HepG2 (cell line): ENCODE data around the gene KLHL3. TPM values are rescaled to one million over a fixed set of nuclear protein-coding genes. Genes with fewer than 3 reads are reported as not detected.

Experiments
- ATF2 ChIP-seq: sonication (generic); formaldehyde crosslinking; IDR thresholded peaks from 2 replicates; pipeline ENCODE4 v1.4.0; 2020; ENCODE audit warnings: missing genetic modification reagents
- DMAP1 ChIP-seq: IDR thresholded peaks from 2 replicates; pipeline ENCODE4 v1.6.1; 2016
- GTF3A ChIP-seq: sonication (generic); formaldehyde crosslinking; conservative IDR thresholded peaks from 2 replicates; pipeline ENCODE4 v1.4.0; 2020; ENCODE audit warnings: mild to moderate bottlenecking, missing genetic modification reagents
- HMGXB4 ChIP-seq, 2 experiments: sonication (generic) in 1 of 2; formaldehyde crosslinking in 1 of 2; IDR thresholded peaks; 2 replicates each; pipeline versions ENCODE4 v1.4.0 to v1.6.1; 2018 to 2020; ENCODE audit warnings: missing genetic modification reagents in 2 of 2, borderline replicate concordance in 1 of 2, low read depth in 1 of 2, mild to moderate bottlenecking in 1 of 2, missing biosample characterization in 1 of 2
- ISX ChIP-seq: sonication (generic); formaldehyde crosslinking; conservative IDR thresholded peaks from 2 replicates; pipeline ENCODE4 v1.5.0; 2020; ENCODE audit warnings: missing genetic modification reagents
- KDM5A ChIP-seq: fragments of 200-600 bp; sonication (generic); IDR thresholded peaks from 2 replicates; pipeline ENCODE4 v1.7.0; 2018; ENCODE audit warnings: antibody characterized with exemption, mild to moderate bottlenecking, low read length, borderline replicate concordance
- MBD4 ChIP-seq: IDR thresholded peaks from 2 replicates; pipeline ENCODE4 v1.6.1; 2012; ENCODE audit warnings: low read length, inconsistent platforms, borderline replicate concordance
- MXD1 ChIP-seq: sonication (generic); formaldehyde crosslinking; IDR thresholded peaks from 2 replicates; pipeline ENCODE4 v1.4.0; 2020; ENCODE audit warnings: mild to moderate bottlenecking, missing genetic modification reagents
- NONO ChIP-seq, 2 experiments: fragments of 450-650 bp in 1 of 2; sonication (generic) in 1 of 2; formaldehyde crosslinking in 1 of 2; IDR thresholded peaks in 1 of 2; conservative IDR thresholded peaks in 1 of 2; 2 replicates each; pipeline versions ENCODE4 v1.6.1 to v1.8.0; 2017 to 2022; ENCODE audit warnings: mild to moderate bottlenecking in 1 of 2, missing genetic modification reagents in 1 of 2, moderate library complexity in 1 of 2
- RARG ChIP-seq: sonication (generic); formaldehyde crosslinking; IDR thresholded peaks from 2 replicates; pipeline ENCODE4 v1.4.0; 2020; ENCODE audit warnings: low read depth, mild to moderate bottlenecking, missing genetic modification reagents
- RXRB ChIP-seq: IDR thresholded peaks from 2 replicates; pipeline ENCODE4 v1.6.1; 2016; ENCODE audit warnings: borderline replicate concordance, missing genetic modification reagents, missing compliant biosample characterization
- SNAPC5 ChIP-seq: sonication (generic); formaldehyde crosslinking; IDR thresholded peaks from 2 replicates; pipeline ENCODE4 v1.8.1; 2023; ENCODE audit warnings: mild to moderate bottlenecking, missing genetic modification reagents, borderline replicate concordance
- THAP7 ChIP-seq: sonication (generic); formaldehyde crosslinking; IDR thresholded peaks from 2 replicates; pipeline ENCODE4 v1.8.1; 2023; ENCODE audit warnings: mild to moderate bottlenecking, missing genetic modification reagents
- TP53 ChIP-seq: sonication (generic); formaldehyde crosslinking; conservative IDR thresholded peaks from 2 replicates; pipeline ENCODE4 v1.4.0; 2020; ENCODE audit warnings: missing genetic modification reagents
- YEATS4 ChIP-seq: sonication (generic); formaldehyde crosslinking; IDR thresholded peaks from 2 replicates; pipeline ENCODE4 v1.4.0; 2020; ENCODE audit warnings: missing genetic modification reagents, borderline replicate concordance
- ZNF17 ChIP-seq: sonication (generic); formaldehyde crosslinking; IDR thresholded peaks from 2 replicates; pipeline ENCODE4 v1.5.0; 2020; ENCODE audit warnings: mild to moderate bottlenecking, missing genetic modification reagents
- ZNF232 ChIP-seq: sonication (generic); formaldehyde crosslinking; IDR thresholded peaks from 2 replicates; pipeline ENCODE4 v1.4.0; 2020; ENCODE audit warnings: missing genetic modification reagents, borderline replicate concordance
- ZNF276 ChIP-seq: sonication (generic); formaldehyde crosslinking; IDR thresholded peaks from 2 replicates; pipeline ENCODE4 v1.4.0; 2020; ENCODE audit warnings: mild to moderate bottlenecking, low read depth, missing genetic modification reagents
- ZNF33A ChIP-seq: sonication (generic); formaldehyde crosslinking; IDR thresholded peaks from 2 replicates; pipeline ENCODE4 v1.5.1; 2020; ENCODE audit warnings: missing genetic modification reagents, mild to moderate bottlenecking, moderate library complexity, borderline replicate concordance
- ZZZ3 ChIP-seq: sonication (generic); formaldehyde crosslinking; IDR thresholded peaks from 2 replicates; pipeline ENCODE4 v1.4.0; 2020; ENCODE audit warnings: missing genetic modification reagents, mild to moderate bottlenecking, borderline replicate concordance
- polyA plus RNA-seq, 8 experiments: library from polyadenylated mRNA; depleted of rRNA in 3 of 8; stranded (reverse) in 7 of 8; unstranded in 1 of 8; fragments of >200 nt; fragmentation: Illumina TruSeq in 4 of 8; extraction: Trizol in 4 of 8; gene quantifications; 2 replicates each; pipeline versions ENCODE4 v1.2.1 to v1.2.3, GENCODE V29; 2011 to 2016; ENCODE audit warnings: low read depth in 4 of 8, missing spikeins in 1 of 8, mixed read lengths in 1 of 8; ENCODE audit not compliant: insufficient read depth in 1 of 8
- total RNA-seq, 5 experiments: library from RNA; depleted of rRNA; stranded (reverse); fragments of >200 nt; fragmentation: Illumina TruSeq; extraction: Trizol; gene quantifications; 2 replicates each; pipeline ENCODE4 v1.2.3, GENCODE V29; 2016; ENCODE audit warnings: low read depth in 1 of 5

Gene KLHL3
- total and polyA plus RNA-seq, 2 of the 13 experiments (the other 11 are each of a cell fraction or from before 2014, with no cell fraction given): 0.02 to 0.08 TPM

GRCh38 chr5:137754188-137754960 lies 18.5 kb upstream of the KLHL3 start, which contains the start of gene HNRNPA0 (continued):
- TF ChIP-seq ATF2 (CRISPR knock-in tag) (peak; percentile 33; the same call in 1 of the 2 replicates), GTF3A (CRISPR knock-in tag) (peak; percentile 94; the same call in 1 of the 2 replicates), KDM5A (peak; percentile 99), SNAPC5 (CRISPR knock-in tag) (peak; percentile 93; the same call in 1 of the 2 replicates), ISX (CRISPR knock-in tag) (no peak; the same call in 1 of the 2 replicates), ZNF232 (0 out of 2 replicates have a peak, but pooled peaks have one; percentile 6), DMAP1 (CRISPR knock-in tag) (peak; percentile 91), RXRB (CRISPR knock-in tag) (peak; percentile 7), ZNF33A (CRISPR knock-in tag) (peak; percentile 76; the same call in 1 of the 2 replicates), HMGXB4 (CRISPR knock-in tag; IDR thresholded peaks at IDR 0.05; ENCODE audit: borderline replicate concordance in 1 of 2, low read depth in 1 of 2) (peak; percentile 49 to 65; a peak in 2 of 4 replicates), TP53 (no peak), RARG (CRISPR knock-in tag) (0 out of 2 replicates have a peak, but pooled peaks have one; percentile 65), YEATS4 (CRISPR knock-in tag) (peak; percentile 82), ZNF17 (CRISPR knock-in tag) (0 out of 2 replicates have a peak, but pooled peaks have one; percentile 87), MBD4 (no peak), ZZZ3 (0 out of 2 replicates have a peak, but pooled peaks have one; percentile 16), THAP7 (CRISPR knock-in tag) (peak; percentile 85), NONO (IDR thresholded peaks at IDR 0.05) (no peak), NONO (CRISPR knock-in tag; conservative IDR thresholded peaks at IDR 0.05) (peak; percentile 85), MXD1 (CRISPR knock-in tag) (peak; percentile 4), ZNF276 (CRISPR knock-in tag) (0 out of 2 replicates have a peak, but pooled peaks have one; percentile 57)
